GM18870 (cell line): ENCODE data around the gene IL6.
"Not testable (repeated sequence)": the region's sequence is repeated elsewhere in the genome, so short reads cannot be mapped to it uniquely, and the experiment has no call there.

Experiments
- ATAC-seq: cut with Tn5 transposase; IDR thresholded peaks from one replicate; pipeline ENCODE4 v1.9.1; 2021; ENCODE audit warnings: moderate library complexity; ENCODE audit not compliant: unreplicated experiment

Gene IL6

GRCh38 chr7:22779730-22780323 is 52.8 kb downstream of the IL6 start:
- ATAC-seq: not testable (repeated sequence)

GRCh38 chr7:22781230-22781711 is 54.3 kb downstream of the IL6 start:
- ATAC-seq: no peak
